Smooth muscle cell of bladder (primary cell): Measurements from ENCODE around the gene GALR3. TPM values are rescaled to one million over a fixed set of nuclear protein-coding genes. Genes with fewer than 3 reads are reported as not detected.

Experiments used
- total RNA-seq: library from RNA; depleted of rRNA; stranded (reverse); fragments of >200 nt; gene quantifications from 2 replicates; pipeline ENCODE4 v1.2.3, GENCODE V29; 2014

Gene GALR3, protein sequence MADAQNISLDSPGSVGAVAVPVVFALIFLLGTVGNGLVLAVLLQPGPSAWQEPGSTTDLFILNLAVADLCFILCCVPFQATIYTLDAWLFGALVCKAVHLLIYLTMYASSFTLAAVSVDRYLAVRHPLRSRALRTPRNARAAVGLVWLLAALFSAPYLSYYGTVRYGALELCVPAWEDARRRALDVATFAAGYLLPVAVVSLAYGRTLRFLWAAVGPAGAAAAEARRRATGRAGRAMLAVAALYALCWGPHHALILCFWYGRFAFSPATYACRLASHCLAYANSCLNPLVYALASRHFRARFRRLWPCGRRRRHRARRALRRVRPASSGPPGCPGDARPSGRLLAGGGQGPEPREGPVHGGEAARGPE
- 0.14 TPM in 1 of 2 replicates, not detected in the other for total RNA-seq

GRCh38 chr22:37823134-37823985, at the start of gene GALR3:
Gene GALR3 (plus strand): TSS chr22:37823382. CDS start chr22:37823407, 25 bp downstream.

DNA sequence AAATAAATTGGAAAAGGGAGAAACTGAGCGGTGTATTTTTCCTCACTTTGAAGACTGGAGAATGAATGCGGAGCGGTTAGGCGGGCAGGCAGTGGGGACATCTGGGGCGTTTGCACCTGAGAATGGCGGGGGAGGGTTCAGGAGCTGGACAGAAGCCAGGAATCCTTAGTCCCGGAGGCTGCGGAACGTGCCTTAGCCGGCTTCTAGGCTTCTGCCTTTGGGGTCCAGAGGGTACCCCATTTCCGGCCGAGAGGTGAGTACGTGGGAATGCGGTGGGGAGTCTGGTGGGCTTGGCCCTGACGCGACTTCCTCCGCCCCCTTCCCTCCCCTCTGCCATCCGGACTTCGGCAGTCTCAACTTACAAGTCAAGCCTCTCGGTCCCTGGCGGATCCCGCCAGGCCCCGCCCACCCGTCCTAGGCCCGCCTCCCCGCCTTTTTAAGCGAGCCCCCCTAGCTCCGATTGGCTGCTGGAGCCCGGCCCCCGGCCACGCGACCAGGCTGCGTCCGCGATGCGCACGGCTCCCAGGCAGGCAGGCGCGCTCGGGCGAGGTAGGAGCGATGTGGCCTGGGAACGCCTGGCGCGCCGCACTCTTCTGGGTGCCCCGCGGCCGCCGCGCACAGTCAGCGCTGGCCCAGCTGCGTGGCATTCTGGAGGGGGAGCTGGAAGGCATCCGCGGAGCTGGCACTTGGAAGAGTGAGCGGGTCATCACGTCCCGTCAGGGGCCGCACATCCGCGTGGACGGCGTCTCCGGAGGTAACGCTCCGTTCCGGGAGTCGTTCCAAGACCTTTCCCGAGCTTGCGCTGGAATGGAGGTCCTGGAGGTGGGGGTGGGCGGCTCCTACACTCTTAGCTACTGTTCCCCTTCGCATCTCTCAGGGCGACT, 15.5 kb upstream of the GALR3 start, which contains the start of gene GCAT:
TSS of gene GCAT (plus strand) at position 525 of the 884 bp plus-strand sequence. CDS start at position 559, 34 bp downstream.

GRCh38 chr22:37849089-37849751, 26.0 kb downstream of the GALR3 start, which contains the start of gene EIF3L:
Gene EIF3L (plus strand): TSS chr22:37849419. CDS start chr22:37849450, 31 bp downstream.

Other genes with a start within 250 kb of the GALR3 start
- not detected in 2 replicates for gene LGALS2, start 243.3 kb upstream of the GALR3 start, total RNA-seq
- gene GGA1, start 214.5 kb upstream of the GALR3 start, total RNA-seq = 28.2 and 30.1 TPM in 2 replicates
- gene SH3BP1, start 183.7 kb upstream of the GALR3 start, total RNA-seq = 4.7 and 5.7 TPM in 2 replicates
- 3.6 and 6.7 TPM in 2 replicates for gene PDXP, start 164.7 kb upstream of the GALR3 start, total RNA-seq
- 9,331 and 14,244 TPM in 2 replicates for gene LGALS1, start 147.7 kb upstream of the GALR3 start, total RNA-seq
- 16.8 and 19.4 TPM in 2 replicates for gene NOL12, start 137.0 kb upstream of the GALR3 start, total RNA-seq
- 118 and 127 TPM in 2 replicates for gene TRIOBP, start 126.3 kb upstream of the GALR3 start, total RNA-seq
- 33.9 and 40.1 TPM in 2 replicates for gene GCAT, start 15.4 kb upstream of the GALR3 start, total RNA-seq
- gene ANKRD54, start 21.0 kb downstream of the GALR3 start, total RNA-seq = 14.8 and 17.4 TPM in 2 replicates
- gene EIF3L, start 26.0 kb downstream of the GALR3 start, total RNA-seq = 309 and 357 TPM in 2 replicates
- 11.5 and 13.8 TPM in 2 replicates for gene MICALL1, start 82.9 kb downstream of the GALR3 start, total RNA-seq
- gene C22orf23, start 130.2 kb downstream of the GALR3 start, total RNA-seq = 0.14 and 0.28 TPM in 2 replicates
- gene POLR2F, start 130.3 kb downstream of the GALR3 start, total RNA-seq = 60.2 and 80.4 TPM in 2 replicates
- gene SOX10, start 161.2 kb downstream of the GALR3 start, total RNA-seq = not detected in 2 replicates
- gene PICK1, start 234.0 kb downstream of the GALR3 start, total RNA-seq = 5.7 and 7.3 TPM in 2 replicates